Hepatocyte (in vitro differentiated cells): Measurements from ENCODE around the gene CD3E. TPM values are rescaled to one million over a fixed set of nuclear protein-coding genes. Genes with fewer than 3 reads are reported as not detected.

Experiments
- DNase-seq: peaks from one replicate; pipeline ENCODE4 v3.0.0-alpha.2; 2016; ENCODE audit warnings: low spot score
- H2AFZ ChIP-seq: fragments of 200-600 bp; sonication (generic); 2 replicates; pipeline ENCODE4 v1.6.0; 2016; ENCODE audit warnings: antibody characterized with exemption, mild to moderate bottlenecking
- H3K27ac ChIP-seq: fragments of 200-600 bp; sonication (generic); 2 replicates; pipeline ENCODE4 v1.5.1; 2016; ENCODE audit warnings: mild to moderate bottlenecking
- H3K27me3 ChIP-seq: fragments of 200-600 bp; sonication (generic); 2 replicates; pipeline ENCODE4 v1.6.1; 2016
- H3K36me3 ChIP-seq: fragments of 200-600 bp; sonication (generic); replicated peaks from 2 replicates; pipeline ENCODE4 v1.5.1; 2016; ENCODE audit warnings: low read depth; ENCODE audit not compliant: insufficient read depth
- H3K4me1 ChIP-seq: fragments of 200-600 bp; sonication (generic); 2 replicates; pipeline ENCODE4 v1.5.1; 2016; ENCODE audit warnings: mild to moderate bottlenecking, moderate library complexity; ENCODE audit not compliant: insufficient read depth
- H3K4me2 ChIP-seq: fragments of 200-600 bp; sonication (generic); 2 replicates; pipeline ENCODE4 v1.6.0; 2016
- H3K4me3 ChIP-seq: fragments of 200-600 bp; sonication (generic); 2 replicates; pipeline ENCODE4 v1.5.1; 2016; ENCODE audit warnings: mild to moderate bottlenecking
- H3K79me2 ChIP-seq: fragments of 200-600 bp; sonication (generic); 2 replicates; pipeline ENCODE4 v1.6.0; 2017; ENCODE audit warnings: mild to moderate bottlenecking
- H3K9me2 ChIP-seq: fragments of 200-600 bp; sonication (generic); replicated peaks from 2 replicates; pipeline ENCODE4 v1.6.0; 2017; ENCODE audit warnings: mild to moderate bottlenecking; ENCODE audit not compliant: insufficient read depth
- H3K9me3 ChIP-seq: fragments of 200-600 bp; sonication (generic); 2 replicates; pipeline ENCODE4 v1.5.1; 2016; ENCODE audit warnings: low read depth, mild to moderate bottlenecking
- H4K20me1 ChIP-seq: fragments of 200-600 bp; sonication (generic); 2 replicates; pipeline ENCODE4 v1.6.0; 2016; ENCODE audit warnings: mild to moderate bottlenecking; ENCODE audit not compliant: insufficient read depth, poor library complexity, severe bottlenecking
- EZH2 ChIP-seq: fragments of 200-600 bp; sonication (generic); IDR thresholded peaks from 2 replicates; pipeline ENCODE4 v1.6.1; 2016; ENCODE audit warnings: antibody characterized with exemption, mild to moderate bottlenecking, borderline replicate concordance
- EZH2phosphoT487 ChIP-seq: fragments of 200-600 bp; sonication (generic); IDR thresholded peaks from one replicate; pipeline ENCODE4 v1.6.1; 2018; ENCODE audit warnings: antibody characterized with exemption, mild to moderate bottlenecking, low read depth, moderate library complexity; ENCODE audit not compliant: unreplicated experiment, severe bottlenecking
- WGBS: methylation state at CpG from one replicate; pipeline ENCODE4 v1.1.6; 2016; ENCODE audit warnings: low lambda C conversion rate; ENCODE audit errors: missing lambda C conversion rate; 5-methylcytosine and 5-hydroxymethylcytosine counted together
- polyA plus RNA-seq: library from polyadenylated mRNA; unstranded; fragments of >200 nt; fragmentation: Nextera tagmentation; extraction: Ambion mirVana; gene quantifications from 2 replicates; pipeline ENCODE4 v1.2.1, GENCODE V29; 2016
- total RNA-seq: library from RNA; depleted of rRNA; stranded (reverse); fragments of >200 nt; gene quantifications from 2 replicates; pipeline ENCODE4 v1.2.3, GENCODE V29; 2014
- TF ChIP-seq, protein P1 (sequence below): fragments of 200-600 bp; sonication (generic); IDR thresholded peaks from 2 replicates; pipeline ENCODE4 v1.5.1; 2016; ENCODE audit warnings: antibody characterized with exemption, mild to moderate bottlenecking; ENCODE audit not compliant: poor library complexity

The CD3E gene
- total and polyA plus RNA-seq, 2 experiments from 2014 or later: not detected

DNA sequence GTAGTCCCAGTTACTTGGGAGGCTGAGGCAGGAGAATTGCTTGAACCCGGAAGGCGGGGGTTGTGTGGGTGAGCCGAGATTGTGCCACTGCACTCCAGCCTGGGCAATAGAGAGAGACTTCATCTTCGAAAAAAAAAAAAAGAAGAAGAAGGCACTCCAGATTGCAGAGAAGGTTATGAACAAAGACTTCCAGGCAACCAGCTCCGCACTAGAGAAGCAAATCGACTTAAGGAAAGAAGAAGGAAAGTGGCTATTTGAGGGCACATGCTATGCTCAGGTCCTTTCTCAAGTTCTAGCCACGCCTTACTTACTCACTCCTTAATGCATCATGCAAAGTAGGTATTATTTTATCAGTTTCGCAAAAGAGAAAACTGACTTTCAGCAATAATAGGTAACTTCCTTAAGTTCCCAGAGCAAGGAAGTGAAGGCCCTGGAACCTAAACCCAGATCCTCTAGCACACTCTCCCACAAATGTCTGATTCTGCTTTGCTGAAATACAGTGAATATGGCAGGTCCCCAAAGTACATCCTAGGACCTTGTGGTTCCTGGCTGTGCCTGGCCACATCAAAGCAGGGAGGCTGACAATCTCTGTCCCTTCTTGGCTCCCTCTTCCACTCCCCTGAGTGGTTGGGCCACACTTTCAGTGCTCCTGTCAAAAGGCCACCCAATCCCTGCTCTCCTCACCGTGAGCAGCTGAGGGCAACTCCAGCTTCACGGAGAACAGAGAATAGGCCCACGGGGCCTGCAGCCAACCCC, 14.2 kb downstream of the CD3E start:
- Histone ChIP-seq H3K4me3 (no peak overlapping the region), H4K20me1 (no peaks in the 10 kb centered on the region), H3K4me2 (no peak overlapping the region), H3K79me2 (no peaks in the 10 kb centered on the region), H2AFZ (no peak overlapping the region), H3K36me3 (no peaks in the 10 kb centered on the region), H3K4me1 (peaks cover 44% of the 10 kb centered on the region), H3K27me3 (no peaks in the 10 kb centered on the region), H3K9me3 (no peaks in the 10 kb centered on the region), H3K9me2 (no peaks in the 10 kb centered on the region), H3K27ac (peak overlapping the region; percentile 73)
- no peak for DNase-seq
- TF ChIP-seq, protein P1, sequence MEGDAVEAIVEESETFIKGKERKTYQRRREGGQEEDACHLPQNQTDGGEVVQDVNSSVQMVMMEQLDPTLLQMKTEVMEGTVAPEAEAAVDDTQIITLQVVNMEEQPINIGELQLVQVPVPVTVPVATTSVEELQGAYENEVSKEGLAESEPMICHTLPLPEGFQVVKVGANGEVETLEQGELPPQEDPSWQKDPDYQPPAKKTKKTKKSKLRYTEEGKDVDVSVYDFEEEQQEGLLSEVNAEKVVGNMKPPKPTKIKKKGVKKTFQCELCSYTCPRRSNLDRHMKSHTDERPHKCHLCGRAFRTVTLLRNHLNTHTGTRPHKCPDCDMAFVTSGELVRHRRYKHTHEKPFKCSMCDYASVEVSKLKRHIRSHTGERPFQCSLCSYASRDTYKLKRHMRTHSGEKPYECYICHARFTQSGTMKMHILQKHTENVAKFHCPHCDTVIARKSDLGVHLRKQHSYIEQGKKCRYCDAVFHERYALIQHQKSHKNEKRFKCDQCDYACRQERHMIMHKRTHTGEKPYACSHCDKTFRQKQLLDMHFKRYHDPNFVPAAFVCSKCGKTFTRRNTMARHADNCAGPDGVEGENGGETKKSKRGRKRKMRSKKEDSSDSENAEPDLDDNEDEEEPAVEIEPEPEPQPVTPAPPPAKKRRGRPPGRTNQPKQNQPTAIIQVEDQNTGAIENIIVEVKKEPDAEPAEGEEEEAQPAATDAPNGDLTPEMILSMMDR: no peak
- TF ChIP-seq EZH2phosphoT487 (no peak), EZH2 (no peak)
- 93% methylated on average over 11 of the region's 11 CpGs for WGBS

DNA sequence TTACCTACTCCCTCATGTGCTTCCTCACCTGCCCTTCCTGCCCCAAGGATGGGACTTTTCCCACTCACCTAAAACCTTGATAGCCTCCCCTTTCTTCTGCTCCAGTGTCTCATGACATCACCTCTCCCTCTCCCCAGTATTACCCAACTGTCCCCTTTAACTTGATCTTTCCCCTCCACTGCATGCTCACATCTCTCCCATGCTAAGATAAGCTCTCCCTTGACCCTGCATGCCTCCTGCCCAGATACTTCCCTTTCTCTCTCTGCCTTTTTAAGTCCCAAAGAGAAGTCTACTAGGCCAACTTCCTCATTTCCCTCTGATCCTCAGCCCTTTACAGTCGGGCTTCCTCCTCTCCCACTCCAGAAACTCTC, 14.8 kb downstream of the CD3E start:
- Histone ChIP-seq H3K27me3 (no peaks in the 10 kb centered on the region), H3K4me3 (no peak overlapping the region), H3K79me2 (no peaks in the 10 kb centered on the region), H3K4me2 (no peak overlapping the region), H3K9me2 (no peaks in the 10 kb centered on the region), H3K27ac (peak overlapping the region; percentile 73), H2AFZ (no peak overlapping the region), H3K9me3 (no peaks in the 10 kb centered on the region), H4K20me1 (no peaks in the 10 kb centered on the region), H3K36me3 (no peaks in the 10 kb centered on the region), H3K4me1 (peaks cover 41% of the 10 kb centered on the region)
- no peak for DNase-seq
- TF ChIP-seq EZH2phosphoT487 (no peak), EZH2 (no peak)
- TF ChIP-seq, protein P1: no peak
- 65% methylated on average over 1 of the region's 1 CpG for WGBS

DNA sequence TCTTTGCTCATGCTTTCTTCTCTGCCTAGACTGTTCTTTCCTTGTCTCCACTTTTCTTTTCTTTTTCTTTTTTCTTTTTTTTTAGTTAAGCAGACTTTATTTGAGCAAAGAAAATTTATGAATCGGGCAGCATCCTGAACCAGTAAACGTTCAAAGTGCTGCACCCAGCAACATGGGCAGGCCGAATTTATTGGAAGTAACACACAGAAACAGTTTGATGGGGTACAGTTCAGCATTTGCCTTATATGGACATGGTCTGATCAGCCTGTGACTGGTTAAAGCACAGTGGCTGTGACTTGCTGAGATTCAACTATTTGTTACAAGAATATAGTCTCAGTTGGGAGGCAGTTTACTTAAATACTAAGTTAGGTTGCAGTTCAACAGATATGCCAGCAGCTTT, 16.0 kb downstream of the CD3E start:
- Histone ChIP-seq H3K4me3 (no peak overlapping the region), H3K9me3 (no peaks in the 10 kb centered on the region), H3K36me3 (no peaks in the 10 kb centered on the region), H3K4me1 (peaks cover 33% of the 10 kb centered on the region), H3K27ac (peak overlapping the region; percentile 75), H3K79me2 (no peaks in the 10 kb centered on the region), H2AFZ (no peak overlapping the region), H3K9me2 (no peaks in the 10 kb centered on the region), H3K27me3 (no peaks in the 10 kb centered on the region), H3K4me2 (no peak overlapping the region), H4K20me1 (no peaks in the 10 kb centered on the region)
- no peak for DNase-seq
- WGBS: 87% methylated on average over 3 of the region's 3 CpGs
- no peak for TF ChIP-seq EZH2
- TF ChIP-seq EZH2phosphoT487: no peak
- TF ChIP-seq, protein P1: no peak
